ENCODE data around the gene CNTNAP4.

The CNTNAP4 gene

GRCh38 chr16:76297941-76298340, 20.7 kb downstream of the CNTNAP4 start:
- TF ChIP-seq FOXP2 (optimal IDR thresholded peaks at IDR 0.05; ENCODE audit: borderline replicate concordance, extremely low read depth, extremely low read length, insufficient read depth), result no peak
- TF ChIP-seq POLR2AphosphoS5 (IDR thresholded peaks at IDR 0.05; ENCODE audit: low read depth, low read length), result no peak
- TF ChIP-seq SIN3A (IDR thresholded peaks at IDR 0.05; ENCODE audit: borderline replicate concordance, insufficient read depth, low read length), result no peak
- no peak for TF ChIP-seq REST (IDR thresholded peaks at IDR 0.05; ENCODE audit: insufficient read depth in 1 of 2, low read depth in 2 of 2, low read length in 2 of 2)
- no peak for TF ChIP-seq TAF1 (IDR thresholded peaks at IDR 0.05; ENCODE audit: borderline replicate concordance, insufficient read depth, low read length)

GRCh38 chr16:76303637-76304314, 26.6 kb downstream of the CNTNAP4 start:
- no peak for TF ChIP-seq SIN3A (IDR thresholded peaks at IDR 0.05; ENCODE audit: borderline replicate concordance, insufficient read depth, low read length)
- no peak for TF ChIP-seq FOXP2 (optimal IDR thresholded peaks at IDR 0.05; ENCODE audit: borderline replicate concordance, extremely low read depth, extremely low read length, insufficient read depth)
- TF ChIP-seq TAF1 (IDR thresholded peaks at IDR 0.05; ENCODE audit: borderline replicate concordance, insufficient read depth, low read length), result no peak
- no peak for TF ChIP-seq POLR2AphosphoS5 (IDR thresholded peaks at IDR 0.05; ENCODE audit: low read depth, low read length)
- TF ChIP-seq REST (IDR thresholded peaks at IDR 0.05; ENCODE audit: insufficient read depth in 1 of 2, low read depth in 2 of 2, low read length in 2 of 2), result no peak

- TF ChIP-seq SIN3A (IDR thresholded peaks at IDR 0.05; ENCODE audit: borderline replicate concordance, insufficient read depth, low read length) (no peak), REST (IDR thresholded peaks at IDR 0.05; ENCODE audit: insufficient read depth in 1 of 2, low read depth in 2 of 2, low read length in 2 of 2) (no peak), FOXP2 (optimal IDR thresholded peaks at IDR 0.05; ENCODE audit: borderline replicate concordance, extremely low read depth, extremely low read length, insufficient read depth) (no peak), TAF1 (IDR thresholded peaks at IDR 0.05; ENCODE audit: borderline replicate concordance, insufficient read depth, low read length) (no peak), POLR2AphosphoS5 (IDR thresholded peaks at IDR 0.05; ENCODE audit: low read depth, low read length) (no peak)
Measured at GRCh38 chr16:76309639-76310335, 32.6 kb downstream of the CNTNAP4 start.

- TF ChIP-seq TAF1 (IDR thresholded peaks at IDR 0.05; ENCODE audit: borderline replicate concordance, insufficient read depth, low read length), result no peak
- no peak for TF ChIP-seq SIN3A (IDR thresholded peaks at IDR 0.05; ENCODE audit: borderline replicate concordance, insufficient read depth, low read length)
- TF ChIP-seq REST (IDR thresholded peaks at IDR 0.05; ENCODE audit: insufficient read depth in 1 of 2, low read depth in 2 of 2, low read length in 2 of 2), result no peak
- no peak for TF ChIP-seq FOXP2 (optimal IDR thresholded peaks at IDR 0.05; ENCODE audit: borderline replicate concordance, extremely low read depth, extremely low read length, insufficient read depth)
- TF ChIP-seq POLR2AphosphoS5 (IDR thresholded peaks at IDR 0.05; ENCODE audit: low read depth, low read length), result no peak
Measured at GRCh38 chr16:76311260-76311659, 34.1 kb downstream of the CNTNAP4 start.
